Activated T-helper 1 cell treated with Interleukin-2 at 50 U/mL for 16 hours (primary cell): ENCODE measurements around the gene SHISA4.
"Not testable (repeated sequence)": the region's sequence is repeated elsewhere in the genome, so short reads cannot be mapped to it uniquely, and the experiment has no call there.

Source experiments
- DNase-seq: peaks from one replicate; pipeline ENCODE4 v3.0.0-alpha.2; 2020; ENCODE audit warnings: low read depth

The SHISA4 gene

GRCh38 chr1:201898992-201899391 lies 10.3 kb downstream of the SHISA4 start:
- DNase-seq, result no peak

- no peak for DNase-seq
Observed at GRCh38 chr1:201899683-201900429, 11.2 kb downstream of the SHISA4 start.

GRCh38 chr1:201900476-201900875 lies 11.8 kb downstream of the SHISA4 start:
- no peak for DNase-seq

DNA sequence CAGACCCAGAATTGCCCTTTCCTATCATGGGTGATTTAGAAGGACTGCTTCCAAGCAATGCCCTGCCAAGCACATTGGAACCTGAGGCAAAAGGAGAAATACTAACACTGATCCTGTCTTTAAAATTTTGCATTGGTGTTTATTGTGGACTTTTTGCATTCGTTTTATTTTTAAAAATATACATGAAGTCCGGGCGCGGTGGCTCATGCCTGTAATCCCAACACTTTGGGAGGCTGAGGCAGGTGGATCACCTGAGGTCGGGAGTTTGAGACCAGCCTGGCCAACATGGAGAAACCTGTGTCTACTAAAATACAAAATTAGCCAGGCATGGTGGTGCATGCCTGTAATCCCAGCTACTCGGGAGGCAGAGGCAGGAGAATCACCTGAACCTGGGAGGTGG lies 12.3 kb downstream of the SHISA4 start:
- DNase-seq, result not testable (repeated sequence)

GRCh38 chr1:201902198-201902597 lies 13.5 kb downstream of the SHISA4 start:
- no peak for DNase-seq

GRCh38 chr1:201903135-201903534 lies 14.4 kb downstream of the SHISA4 start:
- DNase-seq, result no peak

DNA sequence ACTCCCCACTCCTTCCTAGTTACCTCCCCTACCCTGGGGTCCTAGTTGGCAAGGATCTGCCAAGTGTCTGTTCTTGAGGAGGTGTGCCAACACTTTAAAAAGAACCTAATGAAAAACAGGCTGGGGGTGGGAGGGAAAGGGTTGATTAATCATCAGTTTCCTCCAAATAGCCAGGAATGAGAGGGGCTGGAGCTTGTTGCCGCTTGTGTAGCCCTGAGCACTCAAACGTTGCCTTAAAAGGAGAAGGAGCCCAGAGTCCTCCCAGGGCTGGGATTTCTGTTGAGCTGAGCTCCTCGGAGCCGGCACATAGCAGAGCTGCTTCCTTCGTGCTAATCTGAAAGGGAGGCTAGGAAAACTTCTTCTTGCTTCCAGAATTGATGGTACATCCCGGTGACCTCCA lies 15.9 kb downstream of the SHISA4 start:
- DNase-seq, result no peak

DNA sequence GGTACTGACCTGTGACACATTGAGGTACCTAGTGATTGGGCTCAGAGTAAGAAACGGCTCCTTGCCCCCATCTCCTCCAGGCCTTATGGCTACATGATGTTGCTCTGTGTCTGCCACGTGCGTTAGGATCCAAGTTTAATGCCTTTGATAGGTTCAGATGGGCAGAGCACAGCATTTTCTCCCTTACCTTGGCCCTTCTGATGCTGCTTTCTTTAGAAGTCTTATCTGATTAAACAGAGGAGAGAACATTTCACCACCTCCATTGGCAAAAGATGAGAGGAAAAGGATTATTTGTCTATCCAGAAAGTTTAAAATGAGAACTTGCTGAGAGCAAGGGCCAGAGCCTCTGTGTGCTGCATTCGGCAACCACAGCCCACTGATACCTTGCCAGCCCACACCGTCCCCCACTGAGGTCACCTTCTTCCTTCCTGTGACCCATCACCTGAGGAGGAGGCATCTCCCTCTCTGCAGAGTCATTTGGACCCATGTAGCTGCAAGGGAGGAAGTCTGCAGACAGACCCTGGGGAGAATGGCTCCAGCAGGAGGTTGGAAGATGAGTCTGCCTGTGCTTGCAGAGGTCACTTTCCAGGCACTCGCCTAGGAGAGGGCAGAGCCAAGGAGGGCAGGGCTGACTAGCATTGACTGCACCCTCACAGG lies 16.7 kb downstream of the SHISA4 start:
- no peak for DNase-seq

DNA sequence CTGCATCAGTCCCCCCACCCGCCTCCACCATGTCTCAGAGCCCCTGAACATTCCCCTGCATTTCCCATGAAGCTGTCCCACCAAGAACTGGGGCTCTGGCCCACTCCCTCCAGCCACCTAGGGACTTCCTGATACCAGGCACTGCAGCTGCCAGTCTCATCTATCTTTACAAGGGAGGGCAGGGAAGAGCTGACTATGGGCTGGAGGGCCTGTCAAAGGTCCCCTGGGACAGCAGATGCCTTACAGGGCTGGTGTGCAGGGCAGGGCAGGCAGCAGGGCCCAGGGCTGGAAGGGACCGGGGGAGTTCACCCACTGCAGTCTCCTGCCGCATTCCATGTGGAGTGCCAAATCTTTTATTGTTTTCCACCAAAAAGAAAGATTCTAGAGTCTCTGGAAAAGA lies 17.6 kb downstream of the SHISA4 start:
- no peak for DNase-seq

DNA sequence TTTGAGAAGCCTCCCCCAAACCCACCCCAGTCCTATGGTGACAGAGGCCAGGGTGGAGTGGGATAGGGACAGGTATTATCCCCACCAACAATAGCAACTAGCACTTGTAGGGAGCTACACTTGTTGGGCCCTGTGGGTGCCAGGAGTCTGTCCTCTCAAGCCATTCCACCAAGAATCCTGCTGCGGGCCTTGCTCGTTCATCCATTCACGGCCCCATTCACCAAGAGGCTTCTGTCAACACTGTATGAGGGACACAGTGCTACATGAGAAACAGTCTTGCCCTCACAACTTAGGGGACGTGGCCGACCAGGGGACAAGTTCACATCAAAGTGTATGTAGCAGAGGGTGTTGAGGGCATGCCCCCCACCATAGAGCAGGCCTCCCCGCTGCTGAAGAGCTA lies 18.9 kb downstream of the SHISA4 start:
- DNase-seq, result no peak

- no peak for DNase-seq
Observed at GRCh38 chr1:201911826-201912571, 23.3 kb downstream of the SHISA4 start.

GRCh38 chr1:201912832-201913231 lies 24.1 kb downstream of the SHISA4 start:
- DNase-seq, result no peak

DNA sequence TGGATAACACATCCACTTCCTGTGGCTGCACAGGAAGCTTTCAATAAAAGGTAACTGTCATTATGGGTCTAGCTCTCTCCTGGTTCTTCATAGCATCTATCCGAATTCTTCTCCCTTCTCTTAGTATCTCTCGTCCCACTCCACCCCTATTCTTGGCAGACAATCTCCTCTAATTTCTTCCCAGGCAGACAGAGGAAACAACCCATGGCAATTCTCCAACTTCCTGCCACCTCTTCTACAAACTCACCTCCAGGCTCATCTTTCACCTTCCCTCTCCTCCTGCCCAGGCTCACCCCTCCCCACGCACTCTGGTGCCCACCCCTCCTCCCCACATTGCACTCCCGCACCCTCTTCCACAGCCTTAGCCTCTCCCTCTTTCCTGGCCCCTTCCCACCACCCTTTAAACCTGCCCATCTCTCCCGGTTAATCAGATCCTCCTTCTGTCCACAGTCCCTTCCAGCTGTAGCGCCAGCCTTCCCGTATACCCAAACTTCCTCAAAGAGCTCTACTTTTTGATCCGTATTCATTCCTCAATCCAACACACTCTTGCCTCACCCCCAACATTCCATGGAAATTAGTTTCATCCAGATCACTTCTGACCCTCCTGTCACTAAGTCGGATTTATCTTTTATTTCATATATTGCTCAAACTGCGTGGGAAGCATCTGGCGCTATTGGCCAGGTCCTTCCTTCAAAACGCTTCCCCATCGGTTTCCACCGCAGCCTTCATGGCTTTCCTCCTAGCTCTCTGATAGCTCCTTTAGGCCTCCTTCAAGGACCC lies 25.9 kb downstream of the SHISA4 start:
- DNase-seq, result no peak

DNA sequence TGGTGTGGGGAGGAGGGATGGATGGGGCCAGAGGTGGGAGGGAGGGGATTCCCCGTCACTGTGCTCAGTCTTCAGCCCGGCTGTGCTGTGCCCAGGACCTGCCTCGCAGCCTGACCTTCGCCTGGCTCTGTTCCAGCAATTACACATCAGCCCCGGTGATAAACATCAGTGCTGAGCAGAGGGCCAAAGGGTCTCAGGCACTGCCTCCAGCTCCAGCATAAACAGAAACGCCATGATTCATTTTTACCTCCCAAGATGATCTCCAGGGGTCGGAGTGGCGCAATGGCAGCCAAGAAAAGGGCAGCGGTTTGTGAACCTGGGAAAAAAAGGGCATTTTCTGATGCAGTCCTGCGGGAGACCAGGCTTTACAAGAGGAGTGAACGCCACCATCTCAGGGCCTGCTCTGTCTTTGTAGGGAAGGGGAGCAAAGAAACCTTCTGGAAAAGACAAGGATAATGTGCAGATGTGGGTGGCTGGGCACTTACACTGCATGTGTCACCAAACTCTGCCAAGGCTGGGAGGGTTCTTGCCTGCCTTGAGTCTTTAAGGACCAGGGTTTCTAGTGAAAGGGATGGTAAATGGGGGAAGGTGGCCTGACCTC lies 28.1 kb downstream of the SHISA4 start:
- DNase-seq, result no peak

DNA sequence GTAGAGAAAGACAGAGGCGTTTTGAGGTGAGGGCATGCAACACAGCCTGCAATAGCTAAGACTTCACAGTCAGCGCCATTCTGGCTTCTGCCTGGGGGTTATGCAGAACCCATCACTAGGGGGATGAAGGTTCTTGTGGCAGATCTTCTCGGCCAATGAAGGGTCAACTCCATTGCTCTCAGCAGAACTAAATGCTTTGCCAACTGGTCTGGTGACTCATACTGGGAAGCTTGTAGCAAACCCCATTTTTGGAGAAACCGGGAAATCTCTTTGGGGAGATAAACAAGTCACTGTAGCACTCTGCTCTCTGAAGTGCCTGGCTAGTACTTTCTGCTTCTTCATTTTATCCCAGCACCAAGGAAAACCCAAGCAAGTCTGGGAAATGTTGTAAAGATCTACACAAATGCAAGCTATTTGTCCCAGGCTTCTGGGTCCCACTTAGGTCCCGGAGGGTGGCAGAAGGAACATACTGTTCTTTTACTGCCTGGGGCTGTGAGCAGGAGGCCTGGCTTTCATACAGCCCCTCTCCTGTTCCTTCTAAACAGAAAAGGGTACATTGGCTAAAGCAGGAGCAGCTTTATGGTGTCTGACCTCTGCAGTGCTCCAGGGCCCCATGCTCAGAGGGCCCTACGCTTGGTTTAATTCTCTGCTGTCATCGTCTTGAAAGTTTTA lies 28.8 kb downstream of the SHISA4 start:
- DNase-seq, result no peak

DNA sequence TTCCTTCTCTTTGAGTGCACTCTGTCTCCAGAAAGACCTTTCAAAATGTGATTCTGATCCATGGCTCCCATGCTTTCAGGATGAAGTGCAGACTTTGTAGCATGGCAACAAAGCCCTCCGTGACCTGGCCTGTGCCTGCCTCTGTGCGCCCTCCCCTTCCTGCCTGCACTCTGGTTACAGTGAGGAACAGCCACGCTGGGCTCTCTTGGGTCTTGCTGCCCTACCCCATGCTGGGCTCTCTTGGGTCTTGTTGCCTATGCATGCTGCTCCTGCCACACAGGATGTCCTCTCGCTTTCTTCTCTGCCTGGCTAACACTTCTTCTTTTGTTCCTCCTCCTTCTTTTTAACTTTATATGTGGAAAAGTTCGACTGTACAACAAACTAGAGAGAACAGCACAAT lies 29.6 kb downstream of the SHISA4 start:
- no peak for DNase-seq

DNA sequence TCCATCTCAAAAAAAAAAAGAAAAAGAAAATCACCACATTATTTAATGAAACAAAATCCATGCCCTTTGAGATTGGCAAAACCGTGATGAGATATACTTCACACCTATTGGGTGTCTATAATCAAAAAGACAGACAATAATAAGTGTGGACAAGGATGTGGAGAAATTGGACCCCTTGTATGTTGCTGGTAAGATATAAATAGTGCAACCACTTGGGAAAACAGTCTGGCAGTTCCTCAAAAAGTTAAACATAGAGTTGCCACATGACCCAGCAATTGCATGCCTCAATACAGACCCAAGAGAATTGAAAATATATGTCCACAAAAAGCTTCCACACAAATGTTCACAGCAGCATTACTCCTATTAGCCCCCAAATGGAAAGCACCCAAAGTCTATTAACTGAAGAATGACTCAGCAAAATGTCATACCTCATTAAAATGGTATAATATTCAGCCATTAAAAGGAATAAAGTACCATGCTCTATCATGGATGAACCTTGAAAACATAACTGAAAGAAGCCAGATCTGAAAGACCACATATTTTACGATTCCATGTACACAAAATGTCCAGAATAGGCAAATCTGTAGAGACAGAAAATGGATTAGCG lies 33.4 kb downstream of the SHISA4 start:
- DNase-seq, result no peak

DNA sequence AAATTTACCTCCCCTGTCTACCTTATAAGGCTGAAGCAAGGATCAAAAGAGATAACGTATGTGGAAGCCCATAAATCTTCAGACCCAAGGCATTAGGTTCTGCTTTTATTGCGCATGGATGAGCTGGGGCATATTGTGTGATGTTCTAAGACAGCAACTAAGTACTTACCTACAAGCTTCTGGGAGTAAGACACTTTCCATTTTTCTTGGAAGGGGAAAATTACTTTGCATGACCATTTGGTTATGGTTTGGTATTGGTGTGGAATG lies 36.5 kb downstream of the SHISA4 start:
- DNase-seq, result no peak

GRCh38 chr1:201925981-201926645 lies 37.4 kb downstream of the SHISA4 start:
- DNase-seq, result no peak

- DNase-seq, result no peak
Observed at GRCh38 chr1:201928266-201928665, 39.6 kb downstream of the SHISA4 start.

GRCh38 chr1:201930137-201930536 lies 41.4 kb downstream of the SHISA4 start:
- no peak for DNase-seq
